MM.1S (cell line): ENCODE measurements around the gene ZNF335.
"Not testable (repeated sequence)": the region's sequence is repeated elsewhere in the genome, so short reads cannot be mapped to it uniquely, and the experiment has no call there.

Experiments
- DNase-seq: peaks from one replicate; pipeline ENCODE4 v3.0.0-alpha.2; 2015
- H2AFZ ChIP-seq: fragments of 300-600 bp; sonication (generic); 2 replicates; pipeline ENCODE4 v1.6.0; 2016; ENCODE audit warnings: antibody characterized with exemption, low read length
- H3F3A ChIP-seq: fragments of 300-600 bp; sonication (generic); 2 replicates; pipeline ENCODE4 v1.6.1; 2016; ENCODE audit warnings: mild to moderate bottlenecking, antibody characterized with exemption, low read length, moderate library complexity, mixed read lengths; ENCODE audit not compliant: insufficient read depth
- H3K27ac ChIP-seq: fragments of 300-600 bp; sonication (generic); 2 replicates; pipeline ENCODE4 v1.5.1; 2016; ENCODE audit warnings: mild to moderate bottlenecking, low read length
- H3K27me3 ChIP-seq: fragments of 300-600 bp; sonication (generic); replicated peaks from 2 replicates; pipeline ENCODE4 v1.6.0; 2016; ENCODE audit warnings: low read length; ENCODE audit not compliant: insufficient read depth
- H3K36me3 ChIP-seq: fragments of 300-600 bp; sonication (generic); replicated peaks from 2 replicates; pipeline ENCODE4 v1.6.1; 2016; ENCODE audit warnings: mild to moderate bottlenecking, low read length, mixed read lengths; ENCODE audit not compliant: insufficient read depth
- H3K4me1 ChIP-seq: fragments of 300-600 bp; sonication (generic); 2 replicates; pipeline ENCODE4 v1.6.1; 2016; ENCODE audit warnings: low read length, mixed read lengths
- H3K4me2 ChIP-seq: fragments of 300-600 bp; sonication (generic); 2 replicates; pipeline ENCODE4 v1.6.0; 2016; ENCODE audit warnings: low read depth, low read length
- H3K4me3 ChIP-seq: fragments of 300-600 bp; sonication (generic); 2 replicates; pipeline ENCODE4 v1.5.1; 2016; ENCODE audit warnings: low read length, mixed read lengths
- H3K79me2 ChIP-seq: fragments of 300-600 bp; sonication (generic); 2 replicates; pipeline ENCODE4 v1.6.1; 2016; ENCODE audit warnings: mixed run types, low read length, mixed read lengths
- H3K9ac ChIP-seq: fragments of 300-600 bp; sonication (generic); 2 replicates; pipeline ENCODE4 v1.6.1; 2016; ENCODE audit warnings: low read length, mixed read lengths
- H3K9me2 ChIP-seq: fragments of 300-600 bp; sonication (generic); replicated peaks from 2 replicates; pipeline ENCODE4 v1.6.1; 2016; ENCODE audit warnings: mild to moderate bottlenecking, low read length, mixed read lengths; ENCODE audit not compliant: insufficient read depth
- H3K9me3 ChIP-seq: fragments of 300-600 bp; sonication (generic); replicated peaks from 2 replicates; pipeline ENCODE4 v1.6.1; 2016; ENCODE audit warnings: mild to moderate bottlenecking, low read length, mixed read lengths; ENCODE audit not compliant: insufficient read depth
- H4K20me1 ChIP-seq: fragments of 300-600 bp; sonication (generic); 2 replicates; pipeline ENCODE4 v1.6.1; 2016; ENCODE audit warnings: mild to moderate bottlenecking, low read length, moderate library complexity, mixed read lengths; ENCODE audit not compliant: insufficient read depth
- CTCF ChIP-seq: fragments of 300-600 bp; sonication (generic); IDR thresholded peaks from 2 replicates; pipeline ENCODE4 v1.5.1; 2016; ENCODE audit warnings: antibody characterized with exemption, low read length, mixed read lengths
- EZH2 ChIP-seq: fragments of 300-600 bp; sonication (generic); optimal IDR thresholded peaks from 2 replicates; pipeline ENCODE3; 2017; ENCODE audit warnings: low read depth, mild to moderate bottlenecking, antibody characterized with exemption, low read length, mixed read lengths
- EZH2phosphoT487 ChIP-seq: fragments of 300-600 bp; sonication (generic); IDR thresholded peaks from 2 replicates; pipeline ENCODE4 v1.6.1; 2018; ENCODE audit warnings: antibody characterized with exemption, low read length

Gene ZNF335

GRCh38 chr20:45959126-45959525 lies 12.9 kb downstream of the ZNF335 start:
- H4K20me1 ChIP-seq: no peaks in the 10 kb centered on the region
- no peaks in the 10 kb centered on the region for H3K79me2 ChIP-seq
- H3K36me3 ChIP-seq: no peaks in the 10 kb centered on the region; the same call in 1 of the 2 replicates
- no peak overlapping the region for H3K4me2 ChIP-seq
- TF ChIP-seq EZH2: no peak
- TF ChIP-seq CTCF: no peak
- TF ChIP-seq EZH2phosphoT487: no peak
- no peak for DNase-seq
- no peaks in the 10 kb centered on the region for H3F3A ChIP-seq
- H3K9ac ChIP-seq: no peak overlapping the region
- H3K9me3 ChIP-seq: no peaks in the 10 kb centered on the region
- H3K4me1 ChIP-seq: no peaks in the 10 kb centered on the region
- no peak overlapping the region for H2AFZ ChIP-seq
- no peak overlapping the region for H3K27ac ChIP-seq
- no peak overlapping the region for H3K4me3 ChIP-seq
- H3K9me2 ChIP-seq: no peaks in the 10 kb centered on the region
- H3K27me3 ChIP-seq: no peaks in the 10 kb centered on the region

GRCh38 chr20:45958593-45958992 lies 13.4 kb downstream of the ZNF335 start:
- H3K27me3 ChIP-seq: no peaks in the 10 kb centered on the region
- no peak for TF ChIP-seq EZH2phosphoT487
- no peak for TF ChIP-seq CTCF
- H3K4me2 ChIP-seq: no peak overlapping the region

DNA sequence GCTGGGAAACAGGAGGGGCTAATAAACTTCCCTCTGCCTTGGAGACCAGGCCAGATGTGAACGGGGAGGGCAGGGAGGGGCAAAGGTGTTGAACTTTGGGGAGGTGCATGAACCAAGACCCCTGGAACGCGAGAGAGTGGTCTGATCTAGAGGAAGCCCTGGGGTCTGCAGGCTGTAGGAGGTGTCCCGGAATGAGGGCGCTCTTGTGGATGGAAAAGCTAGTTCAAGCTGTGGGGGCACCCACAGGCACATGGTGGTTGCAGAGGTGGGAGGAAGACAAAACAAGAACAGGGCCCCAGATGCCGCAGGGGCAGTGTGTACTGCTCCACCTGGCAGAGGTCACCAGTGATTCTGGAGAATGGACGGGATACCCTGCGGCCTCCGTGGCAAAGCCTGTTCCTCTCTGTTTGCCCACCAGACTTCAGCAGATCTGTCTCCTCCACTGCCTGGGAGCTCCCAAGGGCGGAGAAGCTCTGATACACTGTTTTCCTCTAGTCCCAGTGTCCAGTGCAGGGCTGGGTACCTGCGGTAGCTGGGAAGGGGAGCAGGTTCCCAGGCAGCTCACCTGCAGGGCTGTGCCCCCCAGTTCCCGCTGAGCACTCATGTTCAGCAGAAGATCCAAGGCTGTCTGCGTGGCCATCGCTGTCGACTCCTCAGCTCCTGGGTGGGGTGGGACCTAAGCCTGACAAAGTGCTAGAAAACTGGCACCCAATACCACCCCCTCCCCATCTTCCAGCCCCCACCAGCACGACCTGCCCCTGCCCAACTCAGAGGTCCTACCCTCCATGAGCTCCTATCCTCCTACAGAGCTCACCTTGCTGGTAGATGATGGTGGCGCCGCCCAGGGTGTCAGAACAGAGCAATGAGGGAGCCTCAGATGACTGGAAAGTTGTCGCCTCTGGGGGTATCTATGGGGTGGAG lies 14.7 kb downstream of the ZNF335 start:
- no peaks in the 10 kb centered on the region for H3K79me2 ChIP-seq
- no peaks in the 10 kb centered on the region for H3K9me3 ChIP-seq
- H3K27me3 ChIP-seq: no peaks in the 10 kb centered on the region
- no peak for DNase-seq
- no peaks in the 10 kb centered on the region for H3F3A ChIP-seq
- no peak overlapping the region for H3K9ac ChIP-seq
- H3K4me3 ChIP-seq: no peak overlapping the region
- H3K27ac ChIP-seq: no peak overlapping the region
- TF ChIP-seq EZH2 (no peak), EZH2phosphoT487 (no peak), CTCF (no peak)
- H3K36me3 ChIP-seq: no peaks in the 10 kb centered on the region; the same call in 1 of the 2 replicates
- H2AFZ ChIP-seq: no peak overlapping the region
- H3K9me2 ChIP-seq: no peaks in the 10 kb centered on the region
- no peaks in the 10 kb centered on the region for H4K20me1 ChIP-seq
- H3K4me1 ChIP-seq: no peaks in the 10 kb centered on the region
- no peak overlapping the region for H3K4me2 ChIP-seq

More at GRCh38 chr20:45958593-45958992, 13.4 kb downstream of the ZNF335 start:
- DNase-seq: no peak
- Histone ChIP-seq H3K9me2 (no peaks in the 10 kb centered on the region), H3F3A (no peaks in the 10 kb centered on the region), H2AFZ (no peak overlapping the region), H4K20me1 (no peaks in the 10 kb centered on the region), H3K9ac (no peak overlapping the region), H3K27ac (no peak overlapping the region), H3K4me3 (no peak overlapping the region), H3K36me3 (no peaks in the 10 kb centered on the region; the same call in 1 of the 2 replicates), H3K9me3 (no peaks in the 10 kb centered on the region), H3K4me1 (no peaks in the 10 kb centered on the region), H3K79me2 (no peaks in the 10 kb centered on the region)

GRCh38 chr20:45956326-45956725 lies 15.7 kb downstream of the ZNF335 start:
- H3K9me2 ChIP-seq, H2AFZ ChIP-seq, H3K36me3 ChIP-seq: not testable (repeated sequence)

More at GRCh38 chr20:45956326-45956725, 15.7 kb downstream of the ZNF335 start:
- not testable (repeated sequence) for H4K20me1 ChIP-seq, H3K27ac ChIP-seq, H3K27me3 ChIP-seq, DNase-seq, H3K79me2 ChIP-seq, H3K9me3 ChIP-seq, H3K9ac ChIP-seq, H3K4me3 ChIP-seq, H3K4me1 ChIP-seq, H3K4me2 ChIP-seq, H3F3A ChIP-seq
